Gastroesophageal sphincter (tissue), 3 donors: Measurements from ENCODE around the gene SUMO4.

ENCODE experiments used
- POLR2A ChIP-seq, 2 donors: fragments of 450-650 bp; IDR thresholded peaks; one replicate each; pipeline ENCODE4 v1.6.1; 2017; ENCODE audit warnings: antibody characterized with exemption in 2 of 2, mild to moderate bottlenecking in 2 of 2, moderate library complexity in 1 of 2
- TF ChIP-seq, protein P1 (sequence below), 4 experiments: fragments of 200-600 bp in 2 of 4; fragments of 450-650 bp in 2 of 4; sonication (generic) in 1 of 4; IDR thresholded peaks; one replicate each; pipeline ENCODE4 v1.5.1; 2017 to 2019; ENCODE audit warnings: antibody characterized with exemption in 4 of 4, mild to moderate bottlenecking in 2 of 4, moderate library complexity in 2 of 4

DNA sequence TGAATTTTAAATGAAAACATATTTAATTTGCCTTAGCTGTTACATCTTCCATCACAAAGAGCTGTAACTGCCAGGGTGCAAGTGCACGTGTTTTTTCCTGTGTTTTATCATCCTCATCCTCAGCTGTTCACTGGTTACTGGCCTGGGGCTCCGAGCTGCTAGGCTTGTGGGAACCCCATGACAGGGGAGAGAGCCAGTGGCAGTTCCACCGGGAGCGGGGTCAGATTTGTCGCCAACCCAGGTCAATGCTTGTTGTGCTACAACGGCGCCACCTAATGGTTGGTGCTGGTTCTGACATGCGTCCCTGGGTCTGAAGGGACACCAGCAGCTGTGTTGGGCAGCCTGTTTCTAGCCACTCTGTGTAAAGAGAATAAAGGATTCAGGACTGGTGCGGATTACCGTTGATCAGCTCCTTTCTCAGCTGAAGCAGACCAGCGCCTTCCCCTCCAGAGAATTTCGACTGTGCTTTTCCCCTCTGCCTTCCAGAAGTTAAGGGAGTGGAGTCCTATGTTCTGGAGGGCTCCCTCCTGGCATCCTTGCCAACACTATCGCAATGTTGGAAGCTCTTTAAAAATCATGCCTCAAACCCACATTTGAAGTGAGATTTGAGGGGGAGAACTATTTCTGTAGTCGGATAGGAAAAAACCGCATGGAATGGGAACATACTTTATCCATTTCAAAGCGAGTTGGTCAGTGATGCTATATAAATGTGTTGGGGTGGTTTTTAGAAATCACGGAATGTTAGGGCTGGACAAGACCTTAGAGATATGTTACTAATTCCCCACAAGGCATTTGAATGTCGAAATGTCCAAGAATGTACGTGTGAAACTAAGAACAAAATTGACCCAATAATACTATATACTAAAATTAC is 32.1 kb downstream of the SUMO4 start:
- TF ChIP-seq, protein P1, sequence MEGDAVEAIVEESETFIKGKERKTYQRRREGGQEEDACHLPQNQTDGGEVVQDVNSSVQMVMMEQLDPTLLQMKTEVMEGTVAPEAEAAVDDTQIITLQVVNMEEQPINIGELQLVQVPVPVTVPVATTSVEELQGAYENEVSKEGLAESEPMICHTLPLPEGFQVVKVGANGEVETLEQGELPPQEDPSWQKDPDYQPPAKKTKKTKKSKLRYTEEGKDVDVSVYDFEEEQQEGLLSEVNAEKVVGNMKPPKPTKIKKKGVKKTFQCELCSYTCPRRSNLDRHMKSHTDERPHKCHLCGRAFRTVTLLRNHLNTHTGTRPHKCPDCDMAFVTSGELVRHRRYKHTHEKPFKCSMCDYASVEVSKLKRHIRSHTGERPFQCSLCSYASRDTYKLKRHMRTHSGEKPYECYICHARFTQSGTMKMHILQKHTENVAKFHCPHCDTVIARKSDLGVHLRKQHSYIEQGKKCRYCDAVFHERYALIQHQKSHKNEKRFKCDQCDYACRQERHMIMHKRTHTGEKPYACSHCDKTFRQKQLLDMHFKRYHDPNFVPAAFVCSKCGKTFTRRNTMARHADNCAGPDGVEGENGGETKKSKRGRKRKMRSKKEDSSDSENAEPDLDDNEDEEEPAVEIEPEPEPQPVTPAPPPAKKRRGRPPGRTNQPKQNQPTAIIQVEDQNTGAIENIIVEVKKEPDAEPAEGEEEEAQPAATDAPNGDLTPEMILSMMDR (IDR thresholded peaks at IDR 0.05): peak; percentile 87 to 97 (median 94)
- TF ChIP-seq POLR2A (IDR thresholded peaks at IDR 0.05): no peak
